ENCODE measurements around the gene TMOD1. TPM values are rescaled to one million over a fixed set of nuclear protein-coding genes. Genes with fewer than 3 reads are reported as not detected.

The TMOD1 gene
- total and polyA plus RNA-seq, 4 donors: 2.4 to 7.9 (median 5.2) TPM

DNA sequence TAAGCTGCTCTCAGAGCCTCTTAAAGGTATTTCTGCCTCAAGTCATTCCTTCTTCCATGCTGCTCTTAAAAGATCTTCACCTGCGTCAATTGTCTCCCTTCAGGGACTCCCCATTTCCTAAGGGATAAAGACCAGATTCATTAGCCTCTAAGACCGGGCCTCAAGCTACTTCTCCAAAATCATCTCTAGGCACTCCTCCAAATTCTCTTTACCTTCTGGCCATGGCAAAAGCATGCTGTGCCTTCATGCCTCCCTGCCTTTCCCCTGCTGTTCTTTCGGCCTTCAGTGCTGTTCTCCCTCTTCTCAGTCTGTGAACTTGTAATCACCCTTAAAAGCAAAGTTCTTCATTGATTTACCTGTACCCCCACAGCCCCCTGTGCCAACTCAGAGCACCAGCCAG lies 4.4 kb downstream of the TMOD1 start:
- Histone ChIP-seq H3K36me3 (ENCODE audit: control insufficient read depth in 4 of 4, insufficient read depth in 4 of 4, low read length in 4 of 4) (no peaks in the 10 kb centered on the region), H3K27me3 (ENCODE audit: control insufficient read depth in 3 of 3, insufficient read depth in 3 of 3, low read length in 2 of 3) (peaks cover 0 to 53% (median 45%) of the 10 kb centered on the region in 3 donors), H3K9ac (ENCODE audit: insufficient read depth in 1 of 2, low read length in 2 of 2) (no peak overlapping the region), H3K9me3 (ENCODE audit: control insufficient read depth in 4 of 4, insufficient read depth in 3 of 4, low read length in 3 of 4) (no peaks in the 10 kb centered on the region), H3K4me1 (ENCODE audit: control insufficient read depth in 5 of 5, insufficient read depth in 5 of 5, low read length in 5 of 5) (peaks cover 0 to 13% (median 10%) of the 10 kb centered on the region in 5 donors), H3K27ac (ENCODE audit: low read depth in 1 of 2, low read length in 1 of 2) (peak overlapping the region in 1 of 2 donors; percentile 5), H3K4me3 (no peak overlapping the region)
- ATAC-seq (ENCODE audit: insufficient read depth, low FRiP score): no peak
- WGBS, 2 donors: 92 to 96% methylated on average over 3 of the region's 3 CpGs
- no peak for TF ChIP-seq CTCF (IDR thresholded peaks at IDR 0.05; ENCODE audit: control extremely low read depth, extremely low read depth)
- DNase-seq: no peak

- Histone ChIP-seq H3K4me1 (ENCODE audit: control insufficient read depth in 5 of 5, insufficient read depth in 5 of 5, low read length in 5 of 5) (peaks cover 0 to 12% (median 10%) of the 10 kb centered on the region in 5 donors), H3K27me3 (ENCODE audit: control insufficient read depth in 3 of 3, insufficient read depth in 3 of 3, low read length in 2 of 3) (peaks cover 0 to 49% (median 41%) of the 10 kb centered on the region in 3 donors), H3K27ac (ENCODE audit: low read depth in 1 of 2, low read length in 1 of 2) (peak overlapping the region in 1 of 2 donors; percentile 5), H3K36me3 (ENCODE audit: control insufficient read depth in 4 of 4, insufficient read depth in 4 of 4, low read length in 4 of 4) (no peaks in the 10 kb centered on the region), H3K4me3 (no peak overlapping the region), H3K9ac (ENCODE audit: insufficient read depth in 1 of 2, low read length in 2 of 2) (no peak overlapping the region), H3K9me3 (ENCODE audit: control insufficient read depth in 4 of 4, insufficient read depth in 3 of 4, low read length in 3 of 4) (no peaks in the 10 kb centered on the region)
- DNase-seq (no peak), ATAC-seq (ENCODE audit: insufficient read depth, low FRiP score) (no peak)
- WGBS, 2 donors: 86% methylated on average over 4 of the region's 4 CpGs
- no peak for TF ChIP-seq CTCF (IDR thresholded peaks at IDR 0.05; ENCODE audit: control extremely low read depth, extremely low read depth)
These were observed 4.8 kb downstream of the TMOD1 start for GRCh38 chr9:97506306-97506705.

- Histone ChIP-seq H3K4me3 (no peak overlapping the region), H3K4me1 (ENCODE audit: control insufficient read depth in 5 of 5, insufficient read depth in 5 of 5, low read length in 5 of 5) (peaks cover 0 to 13% (median 10%) of the 10 kb centered on the region in 5 donors), H3K9me3 (ENCODE audit: control insufficient read depth in 4 of 4, insufficient read depth in 3 of 4, low read length in 3 of 4) (no peaks in the 10 kb centered on the region), H3K9ac (ENCODE audit: insufficient read depth in 1 of 2, low read length in 2 of 2) (no peak overlapping the region), H3K36me3 (ENCODE audit: control insufficient read depth in 4 of 4, insufficient read depth in 4 of 4, low read length in 4 of 4) (no peaks in the 10 kb centered on the region), H3K27ac (ENCODE audit: low read depth in 1 of 2, low read length in 1 of 2) (no peak overlapping the region), H3K27me3 (ENCODE audit: control insufficient read depth in 3 of 3, insufficient read depth in 3 of 3, low read length in 2 of 3) (peaks cover 0 to 49% (median 41%) of the 10 kb centered on the region in 3 donors)
- no peak for ATAC-seq (ENCODE audit: insufficient read depth, low FRiP score)
- TF ChIP-seq CTCF (IDR thresholded peaks at IDR 0.05; ENCODE audit: control extremely low read depth, extremely low read depth): no peak
- 87 to 92% methylated on average over 1 of the region's 1 CpG for WGBS, 2 donors
- DNase-seq: no peak
These were observed 5.3 kb downstream of the TMOD1 start for GRCh38 chr9:97506787-97507186.

DNA sequence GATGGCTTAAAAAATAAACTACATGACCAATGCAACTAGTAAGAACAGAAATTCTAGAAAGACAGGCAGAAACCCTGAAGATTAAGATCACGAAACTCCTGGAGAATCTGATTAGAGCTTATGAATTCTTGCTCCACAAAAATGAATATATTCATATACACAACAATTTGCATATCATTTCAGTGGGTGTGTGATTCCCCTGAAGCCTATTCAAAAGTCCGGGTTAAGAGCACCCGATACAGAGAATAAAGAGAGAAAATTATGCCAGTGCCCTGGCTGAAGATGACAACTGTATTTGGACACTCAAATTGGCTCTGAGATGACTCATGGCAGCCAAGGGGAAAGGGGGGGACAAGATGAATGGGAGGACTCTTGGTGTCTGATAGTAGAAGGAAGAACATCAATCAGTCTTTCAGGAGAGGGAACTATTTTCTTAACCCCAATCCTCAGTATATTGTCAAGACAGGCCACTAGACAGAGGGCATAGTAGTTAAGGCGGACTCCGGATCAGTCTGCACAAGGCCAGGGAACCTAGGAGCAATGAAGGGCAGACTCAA lies 6.0 kb downstream of the TMOD1 start:
- Histone ChIP-seq H3K9ac (ENCODE audit: insufficient read depth in 1 of 2, low read length in 2 of 2) (no peak overlapping the region), H3K27ac (ENCODE audit: low read depth in 1 of 2, low read length in 1 of 2) (peak overlapping the region in 1 of 2 donors; percentile 54), H3K4me3 (no peak overlapping the region), H3K4me1 (ENCODE audit: control insufficient read depth in 5 of 5, insufficient read depth in 5 of 5, low read length in 5 of 5) (peaks cover 0 to 14% (median 9%) of the 10 kb centered on the region in 5 donors), H3K9me3 (ENCODE audit: control insufficient read depth in 4 of 4, insufficient read depth in 3 of 4, low read length in 3 of 4) (no peaks in the 10 kb centered on the region), H3K27me3 (ENCODE audit: control insufficient read depth in 3 of 3, insufficient read depth in 3 of 3, low read length in 2 of 3) (peaks cover 0 to 44% (median 36%) of the 10 kb centered on the region in 3 donors), H3K36me3 (ENCODE audit: control insufficient read depth in 4 of 4, insufficient read depth in 4 of 4, low read length in 4 of 4) (no peaks in the 10 kb centered on the region)
- TF ChIP-seq CTCF (IDR thresholded peaks at IDR 0.05; ENCODE audit: control extremely low read depth, extremely low read depth): no peak
- no peak for DNase-seq
- ATAC-seq (ENCODE audit: insufficient read depth, low FRiP score): no peak
- WGBS, 2 donors: 91 to 98% methylated on average over 5 of the region's 5 CpGs

Measured in lung (tissue), 12 donors.